Measurements from ENCODE around the gene TRMT1L. TPM values are rescaled to one million over a fixed set of nuclear protein-coding genes. Genes with fewer than 3 reads are reported as not detected.

Gene TRMT1L
- total and polyA plus RNA-seq, 2 of the 8 experiments (the other 6 are each of a cell fraction or from before 2014, with no cell fraction given), result 13.8 to 22.3 TPM

GRCh38 chr1:185200889-185201288, 44.1 kb upstream of the TRMT1L start:
- H3K4ac ChIP-seq (replicated peaks; ENCODE audit: insufficient read length, low read depth, low read length), result no peak overlapping the region
- H3K4me2 ChIP-seq (ENCODE audit: insufficient read depth in 1 of 2, low read depth in 2 of 2, low read length in 2 of 2), result no peak overlapping the region
- H2BK5ac ChIP-seq (ENCODE audit: low read depth, low read length), result no peak overlapping the region
- no peak overlapping the region; the same call in none of the 2 replicates for H2AFZ ChIP-seq (ENCODE audit: low read length)
- no peaks in the 10 kb centered on the region for H3K23me2 ChIP-seq (ENCODE audit: low read depth, low read length)
- H3K9ac ChIP-seq (replicated peaks in 1 of 4; ENCODE audit: extremely low read depth in 1 of 4, low read depth in 3 of 4, low read length in 3 of 4), result no peak overlapping the region
- H3K27me3 ChIP-seq (replicated peaks in 1 of 4; ENCODE audit: control insufficient read depth in 3 of 4, extremely low read depth in 1 of 4, insufficient read depth in 3 of 4, low read length in 3 of 4), result no peaks in the 10 kb centered on the region
- H2BK20ac ChIP-seq (ENCODE audit: low read length), result no peak overlapping the region
- no peaks in the 10 kb centered on the region for H3K79me1 ChIP-seq (ENCODE audit: low read depth, low read length)
- no peak overlapping the region for H3K14ac ChIP-seq (ENCODE audit: insufficient read length)
- peak in 1 of 2 experiments; percentile 53 for DNase-seq (ENCODE audit: low read depth in 1 of 2, low spot score in 2 of 2)
- ChIA-PET CTCF (ENCODE audit: partially characterized antibody) (interaction anchor here (1.3 to 1.8 kb wide), 2 partner anchors 13 to 31 kb away, joined by 4 to 12 read pairs; no protein-coding TSS in a partner anchor), POLR2A (ENCODE audit: partially characterized antibody) (no interaction called here)
- H2BK12ac ChIP-seq (ENCODE audit: low read depth, low read length), result no peak overlapping the region
- no peak overlapping the region for H2BK120ac ChIP-seq (replicated peaks; ENCODE audit: low read depth, low read length)
- no peaks in the 10 kb centered on the region for H3K79me2 ChIP-seq (ENCODE audit: control insufficient read depth in 1 of 2, insufficient read depth in 2 of 2, low read length in 2 of 2)
- H3K27ac ChIP-seq (ENCODE audit: low read depth, low read length), result no peak overlapping the region
- H2BK15ac ChIP-seq (ENCODE audit: low read length), result no peak overlapping the region
- no peak overlapping the region for H4K8ac ChIP-seq (ENCODE audit: extremely low read depth, insufficient read depth, low read length)
- no peaks in the 10 kb centered on the region for H3K4me1 ChIP-seq (replicated peaks in 1 of 4; ENCODE audit: control insufficient read depth in 3 of 4, insufficient read depth in 4 of 4, low read length in 3 of 4)
- 90% methylated on average over 8 of the region's 8 CpGs; no CpG with 5 or more reads in 1 of the 2 experiments for WGBS, 2 experiments (ENCODE audit: extremely low coverage in 1 of 2, insufficient coverage in 1 of 2, insufficient read length in 1 of 2, insufficient replicate concordance in 2 of 2, low coverage in 1 of 2, low lambda C conversion rate in 2 of 2, missing lambda C conversion rate in 1 of 2)
- no peak overlapping the region for H2AK5ac ChIP-seq (ENCODE audit: low read depth, low read length)
- no peak overlapping the region for H3K18ac ChIP-seq (ENCODE audit: extremely low read depth, low read length)
- no peak overlapping the region for H3K56ac ChIP-seq (replicated peaks; ENCODE audit: insufficient read length, low read depth, low read length)
- H4K5ac ChIP-seq (ENCODE audit: insufficient read length, low read depth, low read length), result no peak overlapping the region
- FAIRE-seq, result no peak
- no peak overlapping the region for H3K4me3 ChIP-seq (ENCODE audit: extremely low read depth in 1 of 4, insufficient read depth in 2 of 4, low read depth in 3 of 4, low read length in 4 of 4)
- H3K36me3 ChIP-seq (ENCODE audit: control insufficient read depth in 2 of 4, insufficient read depth in 4 of 4, low read length in 3 of 4), result no peaks in the 10 kb centered on the region; a peak in 1 of 8 replicates
- no peaks in the 10 kb centered on the region for H3K9me3 ChIP-seq (ENCODE audit: insufficient read depth in 2 of 2, low read depth in 1 of 2, low read length in 1 of 2)
- no peak overlapping the region for H4K91ac ChIP-seq (replicated peaks; ENCODE audit: insufficient read length, low read length)
- no peak overlapping the region for H3K23ac ChIP-seq (ENCODE audit: insufficient read length)
- H4K20me1 ChIP-seq (replicated peaks in 1 of 2; ENCODE audit: control insufficient read depth in 1 of 2, insufficient read depth in 2 of 2, low read length in 2 of 2), result no peaks in the 10 kb centered on the region
- TF ChIP-seq RXRA (IDR thresholded peaks at IDR 0.05; ENCODE audit: insufficient read depth, low read depth, low read length) (no peak), SRF (IDR thresholded peaks at IDR 0.05; ENCODE audit: low read depth, low read length) (no peak), BACH1 (IDR thresholded peaks at IDR 0.05; ENCODE audit: low read length) (no peak), POLR2A (IDR thresholded peaks at IDR 0.05; ENCODE audit: control extremely low read depth in 1 of 2, low read depth in 2 of 2, low read length in 2 of 2) (no peak), SP1 (IDR thresholded peaks at IDR 0.05; ENCODE audit: low read depth, low read length) (peak; percentile 33; the same call in 1 of the 2 replicates), BCL11A (IDR thresholded peaks at IDR 0.05; ENCODE audit: low read depth in 2 of 2, low read length in 2 of 2) (no peak), NRF1 (IDR thresholded peaks at IDR 0.05; ENCODE audit: low read depth, low read length) (no peak), TBP (IDR thresholded peaks at IDR 0.05; ENCODE audit: low read depth, low read length) (no peak), POLR2AphosphoS5 (IDR thresholded peaks at IDR 0.05; ENCODE audit: low read depth, low read length) (no peak), CTBP2 (IDR thresholded peaks at IDR 0.05; ENCODE audit: borderline replicate concordance, insufficient read depth, insufficient read length, low read length) (no peak)
- TF ChIP-seq, protein P1, sequence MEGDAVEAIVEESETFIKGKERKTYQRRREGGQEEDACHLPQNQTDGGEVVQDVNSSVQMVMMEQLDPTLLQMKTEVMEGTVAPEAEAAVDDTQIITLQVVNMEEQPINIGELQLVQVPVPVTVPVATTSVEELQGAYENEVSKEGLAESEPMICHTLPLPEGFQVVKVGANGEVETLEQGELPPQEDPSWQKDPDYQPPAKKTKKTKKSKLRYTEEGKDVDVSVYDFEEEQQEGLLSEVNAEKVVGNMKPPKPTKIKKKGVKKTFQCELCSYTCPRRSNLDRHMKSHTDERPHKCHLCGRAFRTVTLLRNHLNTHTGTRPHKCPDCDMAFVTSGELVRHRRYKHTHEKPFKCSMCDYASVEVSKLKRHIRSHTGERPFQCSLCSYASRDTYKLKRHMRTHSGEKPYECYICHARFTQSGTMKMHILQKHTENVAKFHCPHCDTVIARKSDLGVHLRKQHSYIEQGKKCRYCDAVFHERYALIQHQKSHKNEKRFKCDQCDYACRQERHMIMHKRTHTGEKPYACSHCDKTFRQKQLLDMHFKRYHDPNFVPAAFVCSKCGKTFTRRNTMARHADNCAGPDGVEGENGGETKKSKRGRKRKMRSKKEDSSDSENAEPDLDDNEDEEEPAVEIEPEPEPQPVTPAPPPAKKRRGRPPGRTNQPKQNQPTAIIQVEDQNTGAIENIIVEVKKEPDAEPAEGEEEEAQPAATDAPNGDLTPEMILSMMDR (IDR thresholded peaks at IDR 0.05; ENCODE audit: control extremely low read depth in 1 of 3, insufficient read depth in 1 of 3, low read depth in 1 of 3, low read length in 3 of 3), result no peak
- TF ChIP-seq, protein P2, sequence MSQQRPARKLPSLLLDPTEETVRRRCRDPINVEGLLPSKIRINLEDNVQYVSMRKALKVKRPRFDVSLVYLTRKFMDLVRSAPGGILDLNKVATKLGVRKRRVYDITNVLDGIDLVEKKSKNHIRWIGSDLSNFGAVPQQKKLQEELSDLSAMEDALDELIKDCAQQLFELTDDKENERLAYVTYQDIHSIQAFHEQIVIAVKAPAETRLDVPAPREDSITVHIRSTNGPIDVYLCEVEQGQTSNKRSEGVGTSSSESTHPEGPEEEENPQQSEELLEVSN (IDR thresholded peaks at IDR 0.05), result no peak

Measured in H1 (cell line).